ENCODE measurements around the gene ADPRH. TPM values are rescaled to one million over a fixed set of nuclear protein-coding genes. Genes with fewer than 3 reads are reported as not detected.

The ADPRH gene
- total RNA-seq, 1 experiment from 2014 or later = 4.7 TPM

- no peak overlapping the region for H3K4me2 ChIP-seq (ENCODE audit: low read length)
- no peak overlapping the region for H3K9ac ChIP-seq (ENCODE audit: low read length)
- no peaks in the 10 kb centered on the region for H3F3A ChIP-seq (ENCODE audit: low read length, unreplicated experiment)
- peaks cover 6% of the 10 kb centered on the region; the same call in 1 of the 2 replicates for H3K4me1 ChIP-seq (ENCODE audit: insufficient read depth, low read length)
- CTCF ChIA-PET = no interaction called here
- intact Hi-C loops (cut with micrococcal nuclease) = no loop called here
- H3K27me3 ChIP-seq (ENCODE audit: low read length) = no peaks in the 10 kb centered on the region
- DNase-seq (no peak), ATAC-seq (no peak)
- H3K9me3 ChIP-seq (ENCODE audit: low read length) = no peaks in the 10 kb centered on the region
- POLR2A ChIA-PET (ENCODE audit: unreplicated experiment) = no interaction called here
- no peaks in the 10 kb centered on the region for H3K36me3 ChIP-seq (ENCODE audit: low read depth, low read length)
- H3K79me2 ChIP-seq (ENCODE audit: low read length) = no peaks in the 10 kb centered on the region
- no peaks in the 10 kb centered on the region for H3K9me2 ChIP-seq (replicated peaks; ENCODE audit: low read length)
- no peak overlapping the region for H2AFZ ChIP-seq (ENCODE audit: low read length)
- no peak for TF ChIP-seq EZH2phosphoT487 (IDR thresholded peaks at IDR 0.05; ENCODE audit: borderline replicate concordance, low read length)
- TF ChIP-seq, protein P1, sequence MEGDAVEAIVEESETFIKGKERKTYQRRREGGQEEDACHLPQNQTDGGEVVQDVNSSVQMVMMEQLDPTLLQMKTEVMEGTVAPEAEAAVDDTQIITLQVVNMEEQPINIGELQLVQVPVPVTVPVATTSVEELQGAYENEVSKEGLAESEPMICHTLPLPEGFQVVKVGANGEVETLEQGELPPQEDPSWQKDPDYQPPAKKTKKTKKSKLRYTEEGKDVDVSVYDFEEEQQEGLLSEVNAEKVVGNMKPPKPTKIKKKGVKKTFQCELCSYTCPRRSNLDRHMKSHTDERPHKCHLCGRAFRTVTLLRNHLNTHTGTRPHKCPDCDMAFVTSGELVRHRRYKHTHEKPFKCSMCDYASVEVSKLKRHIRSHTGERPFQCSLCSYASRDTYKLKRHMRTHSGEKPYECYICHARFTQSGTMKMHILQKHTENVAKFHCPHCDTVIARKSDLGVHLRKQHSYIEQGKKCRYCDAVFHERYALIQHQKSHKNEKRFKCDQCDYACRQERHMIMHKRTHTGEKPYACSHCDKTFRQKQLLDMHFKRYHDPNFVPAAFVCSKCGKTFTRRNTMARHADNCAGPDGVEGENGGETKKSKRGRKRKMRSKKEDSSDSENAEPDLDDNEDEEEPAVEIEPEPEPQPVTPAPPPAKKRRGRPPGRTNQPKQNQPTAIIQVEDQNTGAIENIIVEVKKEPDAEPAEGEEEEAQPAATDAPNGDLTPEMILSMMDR (conservative IDR thresholded peaks at IDR 0.05; ENCODE audit: low read depth, low read length) = no peak
- no peak for TF ChIP-seq EZH2 (IDR thresholded peaks at IDR 0.05; ENCODE audit: low read length, unreplicated experiment)
- no TSS peak for BruUV-seq (replicated peaks)
- no peaks in the 10 kb centered on the region for H4K20me1 ChIP-seq (ENCODE audit: low read length)
- H3K4me3 ChIP-seq (ENCODE audit: low read length) = no peak overlapping the region
- no peak overlapping the region for H3K27ac ChIP-seq (ENCODE audit: low read length)
Observed at GRCh38 chr3:119608405-119609000, 29.2 kb downstream of the ADPRH start.

- TF ChIP-seq EZH2 (IDR thresholded peaks at IDR 0.05; ENCODE audit: low read length, unreplicated experiment) (no peak), EZH2phosphoT487 (IDR thresholded peaks at IDR 0.05; ENCODE audit: borderline replicate concordance, low read length) (no peak)
- TF ChIP-seq, protein P1 (conservative IDR thresholded peaks at IDR 0.05; ENCODE audit: low read depth, low read length) = no peak
- ATAC-seq = no peak
- H3F3A ChIP-seq (ENCODE audit: low read length, unreplicated experiment) = no peaks in the 10 kb centered on the region
- POLR2A ChIA-PET (ENCODE audit: unreplicated experiment) = no interaction called here
- CTCF ChIA-PET = no interaction called here
- intact Hi-C loops (cut with micrococcal nuclease) = no loop called here
- no TSS peak for BruUV-seq (replicated peaks)
- H3K4me3 ChIP-seq (ENCODE audit: low read length) = no peak overlapping the region
- H3K79me2 ChIP-seq (ENCODE audit: low read length) = no peaks in the 10 kb centered on the region
- no peak overlapping the region for H3K4me2 ChIP-seq (ENCODE audit: low read length)
- no peak for DNase-seq
- H3K9ac ChIP-seq (ENCODE audit: low read length) = no peak overlapping the region
- H2AFZ ChIP-seq (ENCODE audit: low read length) = no peak overlapping the region
- no peaks in the 10 kb centered on the region for H4K20me1 ChIP-seq (ENCODE audit: low read length)
- no peaks in the 10 kb centered on the region for H3K27me3 ChIP-seq (ENCODE audit: low read length)
- no peaks in the 10 kb centered on the region for H3K36me3 ChIP-seq (ENCODE audit: low read depth, low read length)
- H3K27ac ChIP-seq (ENCODE audit: low read length) = no peak overlapping the region
- no peaks in the 10 kb centered on the region for H3K9me2 ChIP-seq (replicated peaks; ENCODE audit: low read length)
- no peaks in the 10 kb centered on the region for H3K9me3 ChIP-seq (ENCODE audit: low read length)
- H3K4me1 ChIP-seq (ENCODE audit: insufficient read depth, low read length) = peaks cover 6% of the 10 kb centered on the region; the same call in 1 of the 2 replicates
Observed at GRCh38 chr3:119609301-119609700, 30.0 kb downstream of the ADPRH start.

GRCh38 chr3:119611664-119612063, 32.4 kb downstream of the ADPRH start:
- no peak for ATAC-seq
- DNase-seq = no peak
- TF ChIP-seq, protein P1 (conservative IDR thresholded peaks at IDR 0.05; ENCODE audit: low read depth, low read length) = no peak
- TF ChIP-seq EZH2 (IDR thresholded peaks at IDR 0.05; ENCODE audit: low read length, unreplicated experiment) (no peak), EZH2phosphoT487 (IDR thresholded peaks at IDR 0.05; ENCODE audit: borderline replicate concordance, low read length) (no peak)

More at GRCh38 chr3:119611664-119612063, 32.4 kb downstream of the ADPRH start:
- H3K36me3 ChIP-seq (ENCODE audit: low read depth, low read length) = no peaks in the 10 kb centered on the region
- intact Hi-C loops (cut with micrococcal nuclease) = no loop called here
- H3K27ac ChIP-seq (ENCODE audit: low read length) = no peak overlapping the region
- no peak overlapping the region for H3K4me3 ChIP-seq (ENCODE audit: low read length)
- no TSS peak for BruUV-seq (replicated peaks)
- CTCF ChIA-PET = no interaction called here
- no peaks in the 10 kb centered on the region for H3F3A ChIP-seq (ENCODE audit: low read length, unreplicated experiment)
- no peaks in the 10 kb centered on the region for H3K9me3 ChIP-seq (ENCODE audit: low read length)
- H3K79me2 ChIP-seq (ENCODE audit: low read length) = no peaks in the 10 kb centered on the region
- no peaks in the 10 kb centered on the region for H3K27me3 ChIP-seq (ENCODE audit: low read length)
- no peak overlapping the region for H3K9ac ChIP-seq (ENCODE audit: low read length)
- H3K4me1 ChIP-seq (ENCODE audit: insufficient read depth, low read length) = no peaks in the 10 kb centered on the region
- H3K9me2 ChIP-seq (replicated peaks; ENCODE audit: low read length) = no peaks in the 10 kb centered on the region
- H4K20me1 ChIP-seq (ENCODE audit: low read length) = no peaks in the 10 kb centered on the region
- no peak overlapping the region for H3K4me2 ChIP-seq (ENCODE audit: low read length)
- no peak overlapping the region for H2AFZ ChIP-seq (ENCODE audit: low read length)
- POLR2A ChIA-PET (ENCODE audit: unreplicated experiment) = interaction anchor here (0.6 kb wide), 1 partner anchor 8 kb away, joined by 3 read pairs; no protein-coding TSS in a partner anchor

Data from PC-3 (cell line).